Keratinocyte (primary cell): ENCODE data around the gene TMEM229B. TPM values are rescaled to one million over a fixed set of nuclear protein-coding genes. Genes with fewer than 3 reads are reported as not detected.

Experiments
- DNase-seq: peaks from one replicate; pipeline ENCODE4 v3.0.0-alpha.2; 2011; ENCODE audit warnings: low read depth, missing footprints, low spot score
- FAIRE-seq: peaks from 2 replicates; lab custom pipeline; 2011; peaks lifted over from hg19 to GRCh38; lab: Jason Lieb, UNC
- H2AFZ ChIP-seq: 2 replicates; pipeline ENCODE4 v1.6.0; 2012; ENCODE audit warnings: low read length, control low read depth, inconsistent platforms; ENCODE audit not compliant: control insufficient read depth
- H3K27ac ChIP-seq: 2 replicates; pipeline ENCODE4 v1.5.1; 2011; ENCODE audit warnings: low read length; ENCODE audit not compliant: control insufficient read depth, insufficient read depth
- H3K27me3 ChIP-seq: 3 replicates; pipeline ENCODE4 v1.6.0; 2011; ENCODE audit warnings: low read length; ENCODE audit not compliant: control insufficient read depth, insufficient read depth; ENCODE audit errors: extremely low read depth
- H3K36me3 ChIP-seq, 2 experiments: 2 replicates in 1 of 2; 3 replicates in 1 of 2; pipeline ENCODE4 v1.5.1; 2011; ENCODE audit warnings: low read length in 2 of 2, mild to moderate bottlenecking in 1 of 2; ENCODE audit not compliant: control insufficient read depth in 2 of 2, insufficient read depth in 2 of 2; ENCODE audit errors: extremely low read depth in 1 of 2
- H3K4me1 ChIP-seq: 3 replicates; pipeline ENCODE4 v1.5.1; 2011; ENCODE audit warnings: low read length; ENCODE audit not compliant: control insufficient read depth, insufficient read depth; ENCODE audit errors: extremely low read depth
- H3K4me2 ChIP-seq: 3 replicates; pipeline ENCODE4 v1.6.0; 2011; ENCODE audit warnings: low read depth, low read length; ENCODE audit not compliant: control insufficient read depth, insufficient read depth; ENCODE audit errors: extremely low read depth
- H3K4me3 ChIP-seq, 3 experiments: fragments of 200-600 bp in 1 of 3; sonication (generic) in 1 of 3; 2 replicates in 2 of 3; 3 replicates in 1 of 3; pipeline ENCODE4 v1.5.1; 2011 to 2016; ENCODE audit warnings: low read length in 3 of 3, mild to moderate bottlenecking in 3 of 3, control low read depth in 2 of 3, inconsistent platforms in 1 of 3, low read depth in 1 of 3, mixed read lengths in 1 of 3, mixed run types in 1 of 3, moderate library complexity in 1 of 3; ENCODE audit not compliant: control insufficient read depth in 2 of 3, insufficient read depth in 2 of 3; ENCODE audit errors: extremely low read depth in 1 of 3
- H3K79me2 ChIP-seq: 2 replicates; pipeline ENCODE4 v1.6.0; 2012; ENCODE audit warnings: low read length; ENCODE audit not compliant: control insufficient read depth, insufficient read depth
- H3K9ac ChIP-seq: 3 replicates; pipeline ENCODE4 v1.6.0; 2011; ENCODE audit warnings: low read length; ENCODE audit not compliant: control insufficient read depth, insufficient read depth; ENCODE audit errors: extremely low read depth
- H3K9me1 ChIP-seq: 3 replicates; pipeline ENCODE4 v1.6.0; 2011; ENCODE audit warnings: low read length; ENCODE audit not compliant: control insufficient read depth, insufficient read depth; ENCODE audit errors: extremely low read depth
- H3K9me3 ChIP-seq: 2 replicates; pipeline ENCODE4 v1.5.1; 2012; ENCODE audit warnings: low read depth, low read length; ENCODE audit not compliant: control insufficient read depth
- H4K20me1 ChIP-seq: 3 replicates; pipeline ENCODE4 v1.6.0; 2011; ENCODE audit warnings: low read length; ENCODE audit not compliant: control insufficient read depth, insufficient read depth; ENCODE audit errors: extremely low read depth
- EZH2 ChIP-seq: IDR thresholded peaks from one replicate; pipeline ENCODE4 v1.6.1; 2012; ENCODE audit warnings: inconsistent platforms, mild to moderate bottlenecking, low read length, moderate library complexity
- dilution Hi-C: fragments of 300-500 bp; cut with MboI; formaldehyde crosslinking; loops from one replicate; pipeline ENCODE4 v1.7.0; 2020; ENCODE audit warnings: low sequenced_read_pairs; ENCODE audit not compliant: extremely low pct_ligation_motif_present
- polyA plus RNA-seq, 5 experiments: library from polyadenylated mRNA; depleted of rRNA in 3 of 5; stranded (reverse) in 3 of 5; stranded (forward) in 1 of 5; unstranded in 1 of 5; fragments of >200 nt; gene quantifications; 1 replicate in 1 of 5; 2 replicates in 3 of 5; 3 replicates in 1 of 5; pipeline versions ENCODE4 v1.2.1 to v1.2.3, GENCODE V29; 2011 to 2012; ENCODE audit warnings: missing spikeins in 2 of 5, low read depth in 1 of 5, low replicate concordance in 1 of 5
- TF ChIP-seq, protein P1 (sequence below), 3 experiments: IDR thresholded peaks in 1 of 3; conservative IDR thresholded peaks in 1 of 3; optimal IDR thresholded peaks in 1 of 3; 2 replicates in 2 of 3; 3 replicates in 1 of 3; pipeline versions ENCODE3 to v1.5.1; 2011; ENCODE audit warnings: low read length in 3 of 3, mild to moderate bottlenecking in 3 of 3, moderate library complexity in 2 of 3, control low read depth in 1 of 3, inconsistent platforms in 1 of 3; ENCODE audit not compliant: insufficient read depth in 2 of 3; ENCODE audit errors: extremely low read depth in 1 of 3

TMEM229B gene
- polyA plus RNA-seq, 1 donor (not counting 4 experiments of a cell fraction or from before 2014, with no cell fraction given) = 1.0 TPM

DNA sequence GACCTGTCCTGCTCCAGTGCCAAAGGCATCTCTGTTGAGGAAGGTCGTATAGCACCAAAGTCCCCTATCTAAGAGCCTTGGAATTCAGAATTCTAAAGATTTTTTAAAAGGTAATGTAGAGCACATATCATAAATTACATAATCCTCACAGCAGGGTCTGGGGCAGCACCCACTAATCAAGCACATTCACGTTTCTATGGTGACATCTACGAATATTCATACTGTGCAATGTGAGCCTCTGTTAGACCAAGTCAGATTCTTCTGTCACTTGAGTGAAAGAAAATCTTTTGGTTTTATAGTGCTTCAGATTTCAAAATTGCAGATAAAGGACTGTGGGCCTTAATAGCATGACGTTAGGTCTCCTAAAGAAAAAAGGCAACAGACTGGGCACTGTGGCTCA, 13.1 kb upstream of the TMEM229B start:
- Histone ChIP-seq H3K79me2 (no peaks in the 10 kb centered on the region), H3K4me3 (no peak overlapping the region), H3K4me1 (no peaks in the 10 kb centered on the region), H3K27ac (no peak overlapping the region), H4K20me1 (no peaks in the 10 kb centered on the region), H3K9me3 (no peaks in the 10 kb centered on the region), H3K9me1 (no peaks in the 10 kb centered on the region), H3K27me3 (no peaks in the 10 kb centered on the region), H3K36me3 (no peaks in the 10 kb centered on the region), H3K9ac (no peak overlapping the region), H2AFZ (no peak overlapping the region), H3K4me2 (no peak overlapping the region)
- TF ChIP-seq, protein P1, sequence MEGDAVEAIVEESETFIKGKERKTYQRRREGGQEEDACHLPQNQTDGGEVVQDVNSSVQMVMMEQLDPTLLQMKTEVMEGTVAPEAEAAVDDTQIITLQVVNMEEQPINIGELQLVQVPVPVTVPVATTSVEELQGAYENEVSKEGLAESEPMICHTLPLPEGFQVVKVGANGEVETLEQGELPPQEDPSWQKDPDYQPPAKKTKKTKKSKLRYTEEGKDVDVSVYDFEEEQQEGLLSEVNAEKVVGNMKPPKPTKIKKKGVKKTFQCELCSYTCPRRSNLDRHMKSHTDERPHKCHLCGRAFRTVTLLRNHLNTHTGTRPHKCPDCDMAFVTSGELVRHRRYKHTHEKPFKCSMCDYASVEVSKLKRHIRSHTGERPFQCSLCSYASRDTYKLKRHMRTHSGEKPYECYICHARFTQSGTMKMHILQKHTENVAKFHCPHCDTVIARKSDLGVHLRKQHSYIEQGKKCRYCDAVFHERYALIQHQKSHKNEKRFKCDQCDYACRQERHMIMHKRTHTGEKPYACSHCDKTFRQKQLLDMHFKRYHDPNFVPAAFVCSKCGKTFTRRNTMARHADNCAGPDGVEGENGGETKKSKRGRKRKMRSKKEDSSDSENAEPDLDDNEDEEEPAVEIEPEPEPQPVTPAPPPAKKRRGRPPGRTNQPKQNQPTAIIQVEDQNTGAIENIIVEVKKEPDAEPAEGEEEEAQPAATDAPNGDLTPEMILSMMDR (optimal IDR thresholded peaks at IDR 0.05 in 1 of 3, IDR thresholded peaks at IDR 0.05 in 1 of 3, conservative IDR thresholded peaks at IDR 0.05 in 1 of 3; ENCODE audit: extremely low read depth in 1 of 3, insufficient read depth in 2 of 3, low read length in 3 of 3) = no peak
- no peak for TF ChIP-seq EZH2
- dilution Hi-C loops = no loop called here
- DNase-seq (no peak), FAIRE-seq (no peak)

DNA sequence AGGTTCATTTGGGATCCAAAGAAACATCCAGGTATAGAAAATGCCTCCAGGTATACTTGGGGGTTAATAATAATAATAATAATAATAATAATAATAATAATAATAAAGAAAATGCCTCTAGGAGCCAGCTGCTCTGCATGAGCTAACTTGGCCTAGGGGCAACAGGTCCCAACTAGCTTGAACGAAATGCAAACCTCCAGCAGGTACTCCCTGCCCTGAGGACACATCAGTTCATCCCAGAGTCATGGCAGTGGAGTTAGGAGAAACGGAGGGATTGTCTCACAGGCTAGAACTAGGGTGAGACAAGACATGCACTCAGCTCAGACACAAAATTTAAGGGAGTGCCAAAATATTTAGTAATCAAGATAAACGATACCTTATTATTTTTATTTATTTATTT, 12.5 kb upstream of the TMEM229B start:
- no peak overlapping the region for H3K9ac ChIP-seq
- no peak overlapping the region for H3K4me2 ChIP-seq
- H3K9me3 ChIP-seq = no peaks in the 10 kb centered on the region
- no peak overlapping the region for H3K27ac ChIP-seq
- H3K36me3 ChIP-seq = no peaks in the 10 kb centered on the region
- H3K79me2 ChIP-seq = no peaks in the 10 kb centered on the region
- H2AFZ ChIP-seq = no peak overlapping the region
- TF ChIP-seq, protein P1 (optimal IDR thresholded peaks at IDR 0.05 in 1 of 3, IDR thresholded peaks at IDR 0.05 in 1 of 3, conservative IDR thresholded peaks at IDR 0.05 in 1 of 3; ENCODE audit: extremely low read depth in 1 of 3, insufficient read depth in 2 of 3, low read length in 3 of 3) = no peak
- TF ChIP-seq EZH2 = no peak
- DNase-seq (no peak), FAIRE-seq (peak; percentile 34)
- no peaks in the 10 kb centered on the region for H3K27me3 ChIP-seq
- dilution Hi-C loops = no loop called here
- H3K4me1 ChIP-seq = no peaks in the 10 kb centered on the region
- H3K9me1 ChIP-seq = no peaks in the 10 kb centered on the region
- no peaks in the 10 kb centered on the region for H4K20me1 ChIP-seq
- H3K4me3 ChIP-seq = no peak overlapping the region
